ENCODE results near the gene FCGBP.
"Not testable (repeated sequence)": the region's sequence is repeated elsewhere in the genome, so short reads cannot be mapped to it uniquely, and the experiment has no call there.

FCGBP gene

DNA sequence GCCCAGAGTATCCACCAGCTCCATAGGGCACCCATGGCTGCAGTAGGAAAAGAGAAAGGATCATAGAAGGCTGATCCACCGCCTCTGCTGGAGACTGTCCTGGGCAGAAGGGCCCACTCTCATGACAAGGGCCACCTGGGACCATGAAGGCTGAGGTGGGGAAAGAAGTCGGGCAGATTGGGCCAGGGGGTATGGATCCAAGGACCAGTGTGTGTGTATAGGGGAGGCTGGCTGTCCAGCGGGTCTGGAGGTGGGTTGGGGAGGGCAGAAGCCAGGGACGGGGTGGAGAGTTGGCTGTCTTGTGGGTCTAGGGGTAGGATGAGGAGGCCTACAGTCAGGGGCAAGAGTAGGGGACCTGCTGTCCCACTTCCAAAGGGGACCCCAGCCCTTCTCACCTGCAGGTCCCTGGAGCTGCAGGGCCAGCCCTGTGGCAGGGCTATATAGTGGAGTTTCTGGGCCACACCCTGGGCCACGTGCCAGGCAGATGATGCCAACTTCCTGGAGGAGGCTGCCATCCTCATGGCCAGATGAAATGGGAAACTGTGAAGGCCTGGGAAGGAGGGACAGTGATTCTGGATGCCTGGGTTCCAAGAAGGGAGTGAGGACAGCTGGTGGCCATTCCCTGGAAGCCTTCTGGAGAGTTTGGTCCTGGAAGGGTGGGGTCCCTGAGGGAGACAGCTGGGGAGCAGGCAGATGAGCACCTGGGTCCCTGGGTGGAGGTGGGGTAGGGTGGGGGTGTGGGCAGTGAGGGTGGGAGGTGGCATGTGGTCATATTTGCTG, at the start of gene FCGBP:
Gene FCGBP (minus strand): TSS at position 51 of the 780 bp plus-strand sequence.
- in situ Hi-C loops (cut with MboI; ENCODE audit: low sequenced_read_pairs): no loop called here

DNA sequence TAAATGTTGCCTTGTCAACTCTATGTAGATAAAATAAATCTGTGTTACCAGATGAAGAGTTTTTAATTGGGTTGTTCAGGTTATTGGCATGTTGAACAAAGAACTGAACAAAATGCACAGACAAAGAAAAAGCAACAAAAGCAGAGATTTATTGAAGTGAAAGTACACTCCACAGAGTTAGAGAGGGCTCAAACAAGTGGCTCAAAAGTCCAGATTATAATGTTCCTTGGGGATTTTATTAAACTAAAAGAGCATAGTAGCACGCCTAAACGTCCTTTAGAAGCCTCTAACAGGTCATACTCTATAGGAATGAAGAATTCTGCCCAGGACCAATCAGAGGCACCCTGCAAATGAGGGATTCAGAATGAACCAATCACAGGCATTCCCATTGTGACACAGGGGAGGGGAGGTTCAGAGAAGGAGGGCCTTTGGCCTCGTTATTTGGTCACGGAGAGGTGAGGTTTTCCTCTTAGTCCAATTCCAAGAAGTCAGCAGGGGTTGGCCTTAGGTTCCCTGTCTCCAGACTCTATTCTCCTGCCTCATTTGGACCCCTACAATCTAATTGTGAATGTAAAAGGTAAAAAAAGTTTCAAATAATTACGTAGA, 49.4 kb upstream of the FCGBP start:
- in situ Hi-C loops (cut with MboI; ENCODE audit: low sequenced_read_pairs): no loop called here

DNA sequence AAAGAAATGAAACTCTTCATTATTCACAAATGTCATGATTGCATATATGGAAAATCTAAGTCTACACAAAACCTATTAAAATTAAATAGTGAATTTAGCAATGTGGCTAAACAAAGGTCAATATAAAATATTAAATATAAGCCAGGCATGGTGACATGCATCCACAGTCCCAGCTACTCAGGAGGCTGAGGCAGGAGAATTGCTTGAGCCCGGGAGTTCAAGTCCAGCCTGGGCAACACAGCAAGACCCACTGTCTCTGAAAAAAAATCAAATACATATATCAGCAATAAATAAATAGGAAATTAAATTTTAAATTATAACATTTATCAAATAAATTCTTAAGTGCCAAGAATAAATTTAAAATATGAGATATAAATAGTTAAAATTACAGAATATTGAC, 48.4 kb upstream of the FCGBP start:
- in situ Hi-C loops (cut with MboI; ENCODE audit: low sequenced_read_pairs): no loop called here

DNA sequence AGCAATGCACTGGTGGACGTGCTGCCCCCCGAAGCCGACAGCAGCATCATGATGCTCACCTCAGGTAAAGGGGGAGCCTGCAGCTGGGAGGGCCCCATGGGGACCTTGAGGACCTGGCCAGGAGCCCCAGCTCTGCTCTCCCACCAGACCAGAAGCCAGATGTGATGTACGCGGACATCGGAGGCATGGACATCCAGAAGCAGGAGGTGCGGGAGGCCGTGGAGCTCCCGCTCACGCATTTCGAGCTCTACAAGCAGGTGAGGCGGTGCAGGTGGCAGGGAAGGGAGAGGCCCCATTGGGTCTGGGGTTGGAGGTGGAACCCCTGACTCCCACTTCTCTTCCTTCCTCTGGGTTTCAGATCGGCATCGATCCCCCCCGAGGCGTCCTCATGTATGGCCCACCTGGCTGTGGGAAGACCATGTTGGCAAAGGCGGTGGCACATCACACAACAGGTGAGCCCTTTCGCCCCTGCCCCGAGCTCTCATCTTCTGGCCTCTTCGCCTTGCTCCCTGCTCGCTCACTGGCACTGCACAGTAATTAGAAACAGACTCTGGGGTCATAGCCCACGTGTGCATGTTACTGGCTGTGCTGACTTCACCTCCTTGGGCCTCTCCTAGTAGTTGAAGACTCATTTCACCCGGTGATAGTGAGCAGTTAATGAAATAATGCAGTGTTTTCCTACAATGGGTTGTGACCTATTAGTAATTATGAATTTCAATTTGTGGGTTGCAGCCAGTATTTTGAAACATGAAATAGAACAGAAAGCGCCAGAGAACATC, 40.1 kb upstream of the FCGBP start:
- in situ Hi-C loops (cut with MboI; ENCODE audit: low sequenced_read_pairs): no loop called here

DNA sequence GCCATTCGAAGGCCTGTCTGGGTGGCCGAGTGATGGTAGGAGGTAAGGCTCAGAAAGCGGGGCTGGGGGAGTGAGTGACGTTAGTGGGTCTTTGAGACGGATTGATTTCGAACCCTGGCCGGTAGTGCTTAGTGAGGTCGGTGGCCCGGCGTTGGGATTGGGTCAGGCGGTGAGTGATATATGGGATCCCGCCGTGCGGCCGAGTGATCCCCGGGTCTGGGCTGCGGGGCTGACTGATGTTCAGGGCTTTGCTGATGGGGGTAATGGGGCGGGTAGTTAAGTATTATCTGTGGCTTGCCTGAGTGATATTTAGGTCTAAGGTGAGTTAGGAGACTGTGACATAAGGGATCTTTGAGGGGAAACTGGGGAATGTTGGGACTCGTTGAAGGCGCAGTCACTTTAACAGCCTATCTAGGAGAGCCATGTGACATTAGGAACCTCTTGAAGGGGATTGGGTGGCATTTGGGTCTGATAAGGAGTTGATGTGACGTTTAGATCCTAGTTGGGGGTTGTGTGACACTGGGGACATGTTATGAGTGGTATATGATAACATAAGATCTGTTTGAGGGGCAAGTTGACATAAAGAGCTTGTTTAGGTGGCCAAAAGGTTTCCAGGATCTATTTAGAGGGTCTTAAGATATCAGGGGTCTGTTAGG, 37.1 kb upstream of the FCGBP start:
- in situ Hi-C loops (cut with MboI; ENCODE audit: low sequenced_read_pairs): no loop called here

DNA sequence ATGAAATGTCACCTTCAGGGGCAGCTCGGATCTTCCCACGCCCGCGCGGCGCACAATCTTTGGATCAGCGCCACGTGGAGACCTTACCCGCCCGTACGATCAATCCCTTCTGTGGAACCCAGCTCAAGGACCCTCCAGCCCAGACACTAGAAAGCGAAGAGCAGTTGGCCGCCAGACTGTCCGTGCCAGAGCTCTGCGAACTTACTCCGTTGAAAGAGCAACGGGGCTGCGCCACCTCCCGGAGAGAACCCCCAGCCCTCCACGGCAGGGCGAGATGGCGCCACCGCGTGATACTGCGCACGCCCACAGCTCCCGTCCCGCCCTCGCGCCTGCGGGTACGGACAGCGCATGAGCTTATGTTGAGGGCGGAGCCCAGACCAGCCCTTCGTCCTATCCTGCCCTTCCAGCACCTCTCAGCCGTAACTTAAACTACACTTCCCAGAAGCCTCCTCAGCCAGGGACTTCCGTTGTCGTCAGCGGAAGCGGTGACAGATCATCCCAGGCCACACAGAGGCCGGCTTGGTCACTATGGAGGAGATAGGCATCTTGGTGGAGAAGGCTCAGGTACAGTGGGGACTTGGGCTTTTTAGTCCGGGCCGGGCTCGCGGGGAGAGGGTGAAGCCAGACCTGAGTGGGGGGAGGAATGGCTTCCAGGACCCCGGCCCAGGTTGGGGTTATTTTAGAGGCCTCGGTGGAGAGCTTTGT, 36.4 kb upstream of the FCGBP start, which contains the start of gene PSMC4:
Gene PSMC4 (plus strand): TSS at position 491 of the 705 bp plus-strand sequence. CDS start 38 bp downstream, at position 529.
- in situ Hi-C loops (cut with MboI; ENCODE audit: low sequenced_read_pairs): no loop called here

DNA sequence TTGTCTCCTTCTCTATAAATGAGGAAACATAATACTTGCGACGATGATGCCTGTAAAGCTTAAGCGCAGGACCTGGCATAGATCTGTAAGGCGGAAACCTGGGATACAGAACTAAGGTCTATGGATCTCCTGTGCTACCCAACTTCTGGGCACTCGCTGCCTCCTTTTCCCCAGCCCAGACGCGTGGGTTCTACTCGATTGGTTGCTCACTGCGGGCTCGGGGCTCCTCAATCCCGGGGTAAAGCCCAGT, 35.9 kb upstream of the FCGBP start:
- in situ Hi-C loops (cut with MboI; ENCODE audit: low sequenced_read_pairs): no loop called here

DNA sequence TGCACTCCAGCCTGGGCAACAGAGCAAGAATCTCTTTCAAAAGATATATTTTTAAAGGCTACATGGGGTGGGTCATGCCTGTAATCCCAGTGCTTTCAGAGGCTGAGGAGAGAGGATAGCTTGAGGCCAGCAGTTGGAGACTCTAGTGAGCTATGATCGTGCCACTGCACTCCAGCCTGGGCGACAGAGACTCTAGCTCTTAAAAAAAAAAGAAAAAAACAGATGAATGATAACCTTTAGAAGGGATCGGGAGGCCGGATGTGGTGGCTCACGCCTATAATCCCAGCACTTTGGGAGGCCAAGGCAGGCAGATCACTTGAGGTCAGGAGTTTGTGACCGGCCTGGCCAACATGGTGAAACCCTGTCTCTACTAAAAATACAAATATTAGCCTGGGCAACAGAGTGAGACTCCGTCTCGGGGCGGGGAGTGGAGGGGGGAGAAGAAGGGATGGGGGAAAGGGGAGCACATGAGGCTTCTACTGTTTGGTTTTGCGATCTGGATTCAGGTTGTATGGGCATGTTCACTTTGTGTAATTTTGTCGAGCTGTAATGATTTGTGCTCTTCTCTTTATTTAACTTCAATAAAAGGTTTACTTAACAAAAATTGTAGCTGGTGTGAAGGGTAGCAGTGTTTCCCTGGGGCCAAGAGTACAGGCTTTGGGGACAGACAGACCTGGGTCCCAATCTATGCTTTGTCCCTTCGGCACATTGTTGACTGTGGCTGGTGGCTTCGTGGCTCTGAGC, 35.4 kb upstream of the FCGBP start:
- in situ Hi-C loops (cut with MboI; ENCODE audit: low sequenced_read_pairs): no loop called here

DNA sequence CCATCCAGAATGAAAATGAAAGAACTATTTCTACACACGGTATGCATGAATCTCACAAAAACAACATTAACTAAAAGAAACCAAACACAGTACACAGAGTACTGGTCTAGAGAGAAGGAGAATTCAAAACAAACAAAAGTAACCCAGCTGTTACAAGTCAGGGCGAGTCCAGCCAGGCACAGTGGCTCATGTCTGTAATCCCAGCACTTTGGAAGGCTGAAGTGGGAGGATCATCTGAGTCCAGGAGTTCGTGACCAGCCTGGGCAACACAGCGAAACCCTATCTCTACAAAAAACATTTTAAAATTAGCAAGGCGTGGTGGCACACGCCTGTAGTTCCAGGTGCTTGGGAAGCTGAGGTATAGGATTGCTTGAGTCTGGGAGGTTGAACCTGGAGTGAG, 34.8 kb upstream of the FCGBP start:
- in situ Hi-C loops (cut with MboI; ENCODE audit: low sequenced_read_pairs): no loop called here

DNA sequence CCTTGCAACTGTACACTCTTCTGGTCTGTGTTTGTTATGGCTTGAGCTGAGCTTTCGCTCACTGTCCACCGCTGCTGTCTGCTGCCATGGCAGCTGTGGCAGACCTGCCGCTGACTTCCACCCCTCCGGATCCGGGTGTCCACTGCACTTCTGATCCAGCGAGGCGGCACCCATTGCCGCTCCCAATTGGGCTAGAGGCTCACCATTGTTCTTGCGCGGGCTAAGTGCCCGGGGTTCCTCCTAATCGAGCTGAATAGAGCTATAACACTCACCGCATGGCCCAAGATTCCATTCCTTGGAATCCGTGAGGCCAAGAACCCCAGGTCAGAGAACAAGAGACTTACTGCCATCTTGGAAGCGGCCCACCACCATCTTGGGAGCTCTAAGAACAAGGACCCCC, 34.4 kb upstream of the FCGBP start:
- in situ Hi-C loops (cut with MboI; ENCODE audit: low sequenced_read_pairs): no loop called here

DNA sequence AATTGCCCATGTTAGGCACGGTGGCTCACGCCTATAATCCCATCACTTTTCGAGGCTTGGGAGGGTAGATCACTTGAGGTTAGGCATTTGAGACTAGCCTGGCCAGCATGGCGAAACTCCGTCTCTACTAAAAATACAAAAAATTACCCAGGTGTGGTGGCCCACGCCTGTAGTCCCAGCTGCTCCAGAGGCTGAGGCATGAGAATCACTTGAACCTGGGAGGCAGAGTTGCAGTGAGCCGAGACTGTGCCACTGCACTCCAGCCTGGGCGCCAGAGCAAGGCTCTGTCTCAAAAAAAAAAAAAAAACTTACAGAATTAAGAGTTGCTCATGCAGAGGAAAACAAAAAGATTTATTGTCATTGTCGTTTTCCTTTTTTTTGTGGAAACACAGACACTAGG, 33.1 kb upstream of the FCGBP start:
- in situ Hi-C loops (cut with MboI; ENCODE audit: low sequenced_read_pairs): no loop called here

DNA sequence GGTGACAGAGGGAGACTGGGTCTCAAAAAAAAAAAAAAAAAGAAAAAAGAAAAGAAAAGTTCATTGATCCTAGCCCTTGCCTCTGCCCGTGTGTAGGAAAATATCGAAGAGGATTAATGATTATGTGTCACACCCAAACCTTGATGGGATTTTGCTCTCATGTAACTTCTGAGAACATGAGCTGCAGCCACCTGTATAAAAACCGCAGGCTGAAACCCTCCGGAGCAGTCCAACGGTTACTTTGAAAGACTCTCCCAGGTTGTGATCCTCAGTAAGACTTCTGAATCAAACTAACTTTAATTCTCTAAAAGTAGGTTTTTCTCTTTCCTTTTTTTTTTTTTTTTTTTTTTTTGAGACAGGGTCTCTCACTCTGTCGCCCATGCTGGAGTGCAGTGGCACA, 32.2 kb upstream of the FCGBP start:
- in situ Hi-C loops (cut with MboI; ENCODE audit: low sequenced_read_pairs): no loop called here

DNA sequence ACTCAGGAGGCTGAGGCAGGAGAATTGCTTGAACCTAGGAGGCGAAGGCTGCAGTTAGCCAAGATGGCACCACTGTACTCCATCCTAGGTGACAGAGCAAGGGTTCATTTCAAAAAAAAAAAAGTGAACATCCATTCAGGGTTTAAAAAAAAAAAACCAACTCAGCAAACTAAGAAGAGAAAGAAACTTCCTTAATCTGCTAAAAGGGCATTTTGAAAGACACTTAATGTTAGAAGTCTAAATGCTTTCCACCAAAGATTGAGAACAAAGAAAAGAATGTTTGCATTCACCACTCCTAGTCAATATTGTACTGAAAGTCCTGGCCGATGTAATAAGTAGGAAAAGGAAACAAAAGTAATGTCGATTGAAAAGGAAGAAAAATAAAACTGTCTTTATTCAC, 29.5 kb upstream of the FCGBP start:
- in situ Hi-C loops (cut with MboI; ENCODE audit: low sequenced_read_pairs): no loop called here

DNA sequence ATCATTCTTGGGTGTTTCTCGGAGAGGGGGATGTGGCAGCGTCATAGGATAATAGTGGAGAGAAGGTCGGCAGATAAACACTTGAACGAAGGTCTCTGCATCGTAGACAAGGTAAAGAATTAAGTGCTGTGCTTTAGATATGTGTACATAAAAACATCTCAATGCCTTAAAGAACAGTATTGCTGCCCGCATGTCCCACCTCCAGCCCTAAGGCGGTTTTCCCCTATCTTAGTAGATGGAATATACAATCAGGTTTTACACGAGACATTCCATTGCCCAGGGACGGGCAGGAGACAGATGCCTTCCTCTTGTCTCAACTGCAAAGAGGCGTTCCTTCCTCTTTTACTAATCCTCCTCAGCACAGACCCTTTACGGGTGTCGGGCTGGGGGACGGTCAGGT, 25.0 kb upstream of the FCGBP start:
- in situ Hi-C loops (cut with MboI; ENCODE audit: low sequenced_read_pairs): not testable (repeated sequence)

DNA sequence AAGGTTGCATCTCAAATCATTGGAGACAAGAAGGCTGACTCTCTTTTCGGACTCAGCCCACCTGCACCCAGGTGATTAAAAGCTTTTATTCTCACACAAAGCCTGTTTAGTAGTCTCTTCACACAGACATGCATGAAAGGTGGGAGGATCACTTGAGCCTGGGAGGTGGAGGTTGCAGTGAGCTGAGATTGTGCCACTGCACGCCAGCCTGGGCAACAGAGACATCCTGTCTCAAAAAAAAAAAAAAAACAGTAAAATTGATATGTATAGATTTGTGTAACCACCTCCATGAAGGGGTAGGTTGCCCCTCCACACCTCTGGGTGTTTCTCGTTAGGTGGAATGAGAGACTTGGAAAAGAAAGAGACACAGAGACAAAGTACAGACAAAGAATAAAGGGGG, 24.5 kb upstream of the FCGBP start:
- in situ Hi-C loops (cut with MboI; ENCODE audit: low sequenced_read_pairs): not testable (repeated sequence)

DNA sequence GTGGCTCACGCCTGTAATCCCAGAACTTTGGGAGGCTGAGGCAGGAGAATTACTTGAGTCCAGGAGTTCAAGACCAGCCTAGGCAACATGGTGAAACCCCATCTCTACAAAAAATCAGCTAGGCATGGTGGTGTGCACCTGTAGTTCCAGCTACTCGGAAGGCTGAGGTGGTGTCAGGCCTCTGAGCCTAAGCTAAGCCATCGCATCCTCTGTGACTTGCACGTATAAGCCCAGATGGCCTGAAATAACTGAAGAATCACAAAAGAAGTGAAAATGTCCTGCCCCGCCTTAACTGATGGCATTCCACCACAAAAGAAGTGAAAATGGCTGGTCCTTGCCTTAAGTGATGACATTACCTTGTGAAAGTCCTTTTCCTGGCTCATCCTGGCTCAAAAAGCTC, 23.5 kb upstream of the FCGBP start:
- in situ Hi-C loops (cut with MboI; ENCODE audit: low sequenced_read_pairs): not testable (repeated sequence)

DNA sequence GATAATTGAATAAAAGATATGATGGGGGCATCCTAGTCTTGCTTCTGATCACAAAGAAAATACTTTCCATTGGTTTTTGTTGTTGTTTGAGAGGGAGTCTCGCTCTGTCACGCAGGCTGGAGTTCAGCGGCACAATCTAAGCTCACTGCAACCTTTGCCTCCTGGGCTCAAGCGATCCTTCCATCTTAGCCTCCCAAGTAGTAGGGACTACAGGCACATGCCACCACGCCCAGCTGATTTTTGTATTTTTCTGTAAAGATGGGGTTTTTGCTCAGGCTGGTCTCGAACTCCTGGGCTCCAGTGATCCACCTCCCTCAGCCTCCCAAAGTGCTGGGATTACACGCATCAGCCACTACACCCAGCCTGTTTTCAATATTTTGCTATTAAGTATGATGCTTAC, 19.5 kb upstream of the FCGBP start:
- in situ Hi-C loops (cut with MboI; ENCODE audit: low sequenced_read_pairs): no loop called here

DNA sequence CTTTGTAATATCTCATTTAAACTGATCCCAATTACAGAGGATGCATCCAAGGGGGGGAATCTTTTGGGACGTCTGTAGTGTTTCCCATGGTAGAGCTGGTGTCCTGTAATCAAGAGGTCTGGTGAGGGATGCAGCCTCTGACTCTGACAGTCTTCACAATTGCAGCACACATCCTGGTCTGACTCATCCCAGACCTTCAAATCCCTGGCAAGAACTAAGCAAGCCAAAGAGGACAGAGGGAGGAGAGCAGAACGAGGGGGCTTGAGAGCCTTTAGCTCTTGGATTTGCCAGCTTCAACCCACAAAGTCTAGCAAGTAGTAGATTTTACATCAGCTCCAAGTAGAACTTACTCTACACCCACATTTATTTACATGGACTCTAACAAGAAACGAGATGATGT, 17.3 kb upstream of the FCGBP start:
- in situ Hi-C loops (cut with MboI; ENCODE audit: low sequenced_read_pairs): no loop called here

DNA sequence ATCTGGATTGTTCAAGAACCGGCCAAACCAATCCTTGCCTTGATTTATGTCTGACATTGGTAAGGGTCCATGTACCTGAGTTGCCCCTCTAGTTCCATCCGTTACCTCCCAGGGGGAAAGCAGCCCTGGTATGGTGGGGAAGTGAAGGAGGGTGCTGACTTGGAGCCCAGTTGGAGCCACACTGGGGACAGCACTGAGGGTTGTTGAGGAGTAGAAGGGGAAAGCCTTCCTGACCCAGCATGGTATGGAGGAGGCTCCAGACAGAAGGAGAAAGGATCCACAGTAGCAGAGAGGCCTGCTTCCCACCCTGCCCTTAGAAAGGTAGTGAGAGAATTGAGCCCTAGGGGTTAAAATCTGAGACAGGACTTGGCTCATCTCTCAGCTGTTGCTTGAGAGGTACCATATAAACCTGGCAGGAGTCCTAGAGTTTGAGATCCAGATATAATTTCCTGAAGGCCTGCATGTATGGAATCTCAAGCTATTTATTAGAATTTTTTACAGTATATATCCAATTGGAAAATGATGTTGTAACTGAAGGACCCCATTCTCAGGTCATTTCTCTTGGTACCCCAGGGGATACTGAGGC, 16.7 kb upstream of the FCGBP start:
- in situ Hi-C loops (cut with MboI; ENCODE audit: low sequenced_read_pairs): no loop called here

Measured in hTERT RPE-1 (cell line).